Breast epithelium (tissue), 3 donors: ENCODE results near the gene PLEKHM2.

Experiments used
- CTCF ChIP-seq, 3 donors: fragments of 450-650 bp; IDR thresholded peaks; one replicate each; pipeline ENCODE4 v1.5.1; 2016 to 2017; ENCODE audit warnings: antibody characterized with exemption in 3 of 3, mild to moderate bottlenecking in 3 of 3, moderate library complexity in 3 of 3
- POLR2A ChIP-seq: fragments of 450-650 bp; IDR thresholded peaks from one replicate; pipeline ENCODE4 v1.6.1; 2016; ENCODE audit warnings: antibody characterized with exemption, mild to moderate bottlenecking, moderate library complexity

- TF ChIP-seq POLR2A: no peak
- no peak for TF ChIP-seq CTCF (IDR thresholded peaks at IDR 0.05)
Observed at GRCh38 chr1:15755021-15755645, 71.0 kb downstream of the PLEKHM2 start.
